GM19238 (cell line): Measurements from ENCODE around the gene GFER.
"Not testable (repeated sequence)": the region's sequence is repeated elsewhere in the genome, so short reads cannot be mapped to it uniquely, and the experiment has no call there.

ENCODE experiments used
- DNase-seq: peaks from one replicate; pipeline ENCODE4 v3.0.0; 2011; ENCODE audit warnings: low spot score; ENCODE audit not compliant: insufficient read length

GFER gene

GRCh38 chr16:1957434-1958142 lies 26.4 kb upstream of the GFER start:
- not testable (repeated sequence) for DNase-seq

GRCh38 chr16:1958143-1958491 lies 25.9 kb upstream of the GFER start:
- not testable (repeated sequence) for DNase-seq

GRCh38 chr16:1958715-1959268 lies 25.2 kb upstream of the GFER start:
- DNase-seq = no peak

- DNase-seq = peak; percentile 89
Observed at GRCh38 chr16:1959269-1960039, 24.5 kb upstream of the GFER start, which contains the start of gene NDUFB10. TSS of gene NDUFB10 (plus strand) at chr16:1959538. CDS start at chr16:1959625, 87 bp downstream.

- DNase-seq = no peak
Observed at GRCh38 chr16:1960665-1961630, 23.0 kb upstream of the GFER start.

GRCh38 chr16:1961651-1962067 lies 22.3 kb upstream of the GFER start:
- no peak for DNase-seq

- DNase-seq = not testable (repeated sequence)
Observed at GRCh38 chr16:1962161-1963153, 21.5 kb upstream of the GFER start.

- DNase-seq = no peak
Observed at GRCh38 chr16:1963806-1964505, 20.0 kb upstream of the GFER start.

- peak; percentile 100 for DNase-seq
Observed at GRCh38 chr16:1964506-1965395, 19.2 kb upstream of the GFER start, which contains the start of gene RPS2. TSS of gene RPS2 (minus strand) at chr16:1964826. CDS start at chr16:1964625, 201 bp downstream.

- DNase-seq = no peak
Observed at GRCh38 chr16:1965396-1966001, 18.5 kb upstream of the GFER start.

- DNase-seq = no peak
Observed at GRCh38 chr16:1966460-1966859, 17.5 kb upstream of the GFER start, which contains the start of gene RNF151. TSS of gene RNF151 (plus strand) at chr16:1966856. CDS start at chr16:1966882, 26 bp downstream.

GRCh38 chr16:1968146-1968953 lies 15.6 kb upstream of the GFER start:
- no peak for DNase-seq

- DNase-seq = peak; percentile 100
Observed at GRCh38 chr16:1971796-1972489, 12.1 kb upstream of the GFER start, which contains the start of gene TBL3. TSS of gene TBL3 (plus strand) at chr16:1972053. CDS start at chr16:1972165, 112 bp downstream.

GRCh38 chr16:1972490-1972877 lies 11.5 kb upstream of the GFER start:
- DNase-seq = no peak

- DNase-seq = no peak
Observed at GRCh38 chr16:1973461-1974156, 10.4 kb upstream of the GFER start.
